GM18505 (cell line): ENCODE measurements around the gene TLL2.
"Not testable (repeated sequence)": the region's sequence is repeated elsewhere in the genome, so short reads cannot be mapped to it uniquely, and the experiment has no call there.

ENCODE experiments used
- ATAC-seq: cut with Tn5 transposase; IDR thresholded peaks from one replicate; pipeline ENCODE4 v1.9.1; 2021; ENCODE audit not compliant: unreplicated experiment
- POLR2A ChIP-seq: IDR thresholded peaks from 4 replicates; pipeline ENCODE4 v1.6.1; 2011; ENCODE audit warnings: borderline replicate concordance; ENCODE audit not compliant: insufficient read depth, insufficient read length; ENCODE audit errors: extremely low read depth

The TLL2 gene

GRCh38 chr10:96513698-96514561, at the start of gene TLL2:
TSS of gene TLL2 (minus strand) at chr10:96513926. CDS start at chr10:96513685, 241 bp downstream.
- TF ChIP-seq POLR2A, result no peak
- ATAC-seq, result peak; percentile 72

- no peak for TF ChIP-seq POLR2A
- ATAC-seq, result no peak
Measured at GRCh38 chr10:96560966-96561887, 47.5 kb upstream of the TLL2 start.

GRCh38 chr10:96560489-96560888, 46.8 kb upstream of the TLL2 start:
- ATAC-seq, result no peak
- TF ChIP-seq POLR2A, result no peak

- ATAC-seq, result no peak
- TF ChIP-seq POLR2A, result no peak
Measured at GRCh38 chr10:96556003-96556402, 42.3 kb upstream of the TLL2 start.

- TF ChIP-seq POLR2A, result no peak
- no peak for ATAC-seq
Measured at GRCh38 chr10:96555330-96555729, 41.6 kb upstream of the TLL2 start.

- no peak for TF ChIP-seq POLR2A
- no peak for ATAC-seq
Measured at GRCh38 chr10:96548589-96548988, 34.9 kb upstream of the TLL2 start.

GRCh38 chr10:96545558-96545957, 31.8 kb upstream of the TLL2 start:
- ATAC-seq, result not testable (repeated sequence)

- ATAC-seq, result no peak
- TF ChIP-seq POLR2A, result no peak
Measured at GRCh38 chr10:96541921-96542320, 28.2 kb upstream of the TLL2 start.

- no peak for TF ChIP-seq POLR2A
- ATAC-seq, result no peak
Measured at GRCh38 chr10:96540240-96540639, 26.5 kb upstream of the TLL2 start.

- no peak for ATAC-seq
- no peak for TF ChIP-seq POLR2A
Measured at GRCh38 chr10:96538683-96539082, 25.0 kb upstream of the TLL2 start.

GRCh38 chr10:96536129-96536528, 22.4 kb upstream of the TLL2 start:
- ATAC-seq, result no peak
- no peak for TF ChIP-seq POLR2A

GRCh38 chr10:96532523-96532922, 18.8 kb upstream of the TLL2 start:
- ATAC-seq, result no peak
- no peak for TF ChIP-seq POLR2A

GRCh38 chr10:96529634-96530279, 16.0 kb upstream of the TLL2 start:
- ATAC-seq, result no peak
- no peak for TF ChIP-seq POLR2A

GRCh38 chr10:96524741-96525140, 11.0 kb upstream of the TLL2 start:
- no peak for TF ChIP-seq POLR2A
- no peak for ATAC-seq

- no peak for TF ChIP-seq POLR2A
Measured at GRCh38 chr10:96517284-96517683, 3.6 kb upstream of the TLL2 start.

More at GRCh38 chr10:96517284-96517683, 3.6 kb upstream of the TLL2 start:
- no peak for ATAC-seq
